NCI-H2081 treated with DMSO at 0.1 percent for 48 hours (cell line): ENCODE data around the gene RFFL.

Source experiments
- DNase-seq: peaks from one replicate; lab custom pipeline; 2025; lab: John Stamatoyannopoulos, UW

The RFFL gene

GRCh38 chr17:35080536-35080935 lies 17.0 kb upstream of the RFFL start:
- DNase-seq = no peak

- no peak for DNase-seq
Observed at GRCh38 chr17:35079547-35080423, 16.3 kb upstream of the RFFL start.

- no peak for DNase-seq
Observed at GRCh38 chr17:35076874-35077273, 13.4 kb upstream of the RFFL start.

- DNase-seq = no peak
Observed at GRCh38 chr17:35074711-35075707, 11.5 kb upstream of the RFFL start.

- DNase-seq = no peak
Observed at GRCh38 chr17:35073991-35074627, 10.6 kb upstream of the RFFL start.

- no peak for DNase-seq
Observed at GRCh38 chr17:35073183-35073790, 9.8 kb upstream of the RFFL start.

GRCh38 chr17:35069311-35069710 lies 5.8 kb upstream of the RFFL start:
- no peak for DNase-seq

GRCh38 chr17:35068249-35068648 lies 4.7 kb upstream of the RFFL start:
- no peak for DNase-seq

GRCh38 chr17:35065880-35066279 lies 2.4 kb upstream of the RFFL start:
- DNase-seq = no peak

- no peak for DNase-seq
Observed at GRCh38 chr17:35064516-35065215, 1.2 kb upstream of the RFFL start.

- no peak for DNase-seq
Observed at GRCh38 chr17:35062308-35062707, 1.2 kb downstream of the RFFL start.

- DNase-seq = no peak
Observed at GRCh38 chr17:35057332-35057915, 6.1 kb downstream of the RFFL start.

- no peak for DNase-seq
Observed at GRCh38 chr17:35056013-35056412, 7.5 kb downstream of the RFFL start.

- DNase-seq = no peak
Observed at GRCh38 chr17:35053204-35053603, 10.3 kb downstream of the RFFL start.

- DNase-seq = no peak
Observed at GRCh38 chr17:35052780-35053179, 10.7 kb downstream of the RFFL start.

GRCh38 chr17:35052241-35052610 lies 11.3 kb downstream of the RFFL start:
- DNase-seq = no peak

- no peak for DNase-seq
Observed at GRCh38 chr17:35051579-35052240, 11.8 kb downstream of the RFFL start.

GRCh38 chr17:35051183-35051578 lies 12.3 kb downstream of the RFFL start:
- no peak for DNase-seq

GRCh38 chr17:35050170-35050569 lies 13.3 kb downstream of the RFFL start:
- no peak for DNase-seq

GRCh38 chr17:35048685-35049379 lies 14.7 kb downstream of the RFFL start:
- DNase-seq = no peak
